ENCODE results near the gene TEC.

DNA sequence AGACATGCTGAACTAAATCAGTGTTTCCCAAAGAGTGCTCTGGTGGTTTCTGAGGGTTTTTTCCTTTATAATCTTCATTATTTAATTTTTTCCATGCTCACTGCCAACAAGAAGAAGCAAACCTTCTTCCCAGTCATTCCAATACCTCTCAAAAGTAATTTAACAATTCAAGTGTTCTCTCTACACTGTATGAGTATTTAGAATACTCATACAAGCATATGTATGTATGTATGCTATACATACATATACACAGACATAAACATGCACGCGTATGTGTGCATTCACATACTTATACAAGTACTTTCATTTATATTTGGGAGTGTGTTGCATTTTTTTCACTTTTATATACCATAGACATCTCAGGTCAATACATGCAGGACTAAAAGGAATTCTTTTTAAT is 81.2 kb downstream of the TEC start:
- TF ChIP-seq, protein P1, sequence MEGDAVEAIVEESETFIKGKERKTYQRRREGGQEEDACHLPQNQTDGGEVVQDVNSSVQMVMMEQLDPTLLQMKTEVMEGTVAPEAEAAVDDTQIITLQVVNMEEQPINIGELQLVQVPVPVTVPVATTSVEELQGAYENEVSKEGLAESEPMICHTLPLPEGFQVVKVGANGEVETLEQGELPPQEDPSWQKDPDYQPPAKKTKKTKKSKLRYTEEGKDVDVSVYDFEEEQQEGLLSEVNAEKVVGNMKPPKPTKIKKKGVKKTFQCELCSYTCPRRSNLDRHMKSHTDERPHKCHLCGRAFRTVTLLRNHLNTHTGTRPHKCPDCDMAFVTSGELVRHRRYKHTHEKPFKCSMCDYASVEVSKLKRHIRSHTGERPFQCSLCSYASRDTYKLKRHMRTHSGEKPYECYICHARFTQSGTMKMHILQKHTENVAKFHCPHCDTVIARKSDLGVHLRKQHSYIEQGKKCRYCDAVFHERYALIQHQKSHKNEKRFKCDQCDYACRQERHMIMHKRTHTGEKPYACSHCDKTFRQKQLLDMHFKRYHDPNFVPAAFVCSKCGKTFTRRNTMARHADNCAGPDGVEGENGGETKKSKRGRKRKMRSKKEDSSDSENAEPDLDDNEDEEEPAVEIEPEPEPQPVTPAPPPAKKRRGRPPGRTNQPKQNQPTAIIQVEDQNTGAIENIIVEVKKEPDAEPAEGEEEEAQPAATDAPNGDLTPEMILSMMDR (IDR thresholded peaks at IDR 0.05): no peak
- no peak for TF ChIP-seq POLR2A (IDR thresholded peaks at IDR 0.05)

All from testis (tissue), 2 donors.